Measurements from ENCODE around the gene MAN1C1.

The MAN1C1 gene

GRCh38 chr1:25799935-25800702 is 183.5 kb downstream of the MAN1C1 start, which contains the start of gene SELENON:
Gene SELENON (plus strand): TSS chr1:25800193. CDS start chr1:25800231, 38 bp downstream.
- Histone ChIP-seq H3K4me3 (peak within 1 kb of the TSS; percentile 44 to 69 (median 56)), H3K27ac (peak within 1 kb of the TSS; percentile 42 to 92 (median 83))

GRCh38 chr1:25800703-25801377 is 184.2 kb downstream of the MAN1C1 start:
- peak overlapping the region; percentile 44 to 69 (median 56) for H3K4me3 ChIP-seq
- peak overlapping the region in 19 of 21 experiments; percentile 12 to 90 (median 77) for H3K27ac ChIP-seq

- Histone ChIP-seq H3K4me3 (no peak overlapping the region), H3K27ac (peak overlapping the region in 1 of 21 experiments; percentile 20)
Measured at GRCh38 chr1:25802915-25803314, 186.3 kb downstream of the MAN1C1 start.

GRCh38 chr1:25803368-25803767 is 186.8 kb downstream of the MAN1C1 start:
- peak overlapping the region in 1 of 21 experiments; percentile 60 for H3K27ac ChIP-seq
- H3K4me3 ChIP-seq: no peak overlapping the region

GRCh38 chr1:25804244-25804963 is 187.8 kb downstream of the MAN1C1 start:
- no peak overlapping the region for H3K4me3 ChIP-seq
- H3K27ac ChIP-seq: peak overlapping the region in 9 of 21 experiments; percentile 7 to 71 (median 63)

- H3K27ac ChIP-seq: peak overlapping the region in 11 of 21 experiments; percentile 7 to 71 (median 60)
Measured at GRCh38 chr1:25804964-25805862, 188.6 kb downstream of the MAN1C1 start.

GRCh38 chr1:25805863-25806225 is 189.3 kb downstream of the MAN1C1 start:
- H3K27ac ChIP-seq: peak overlapping the region in 12 of 21 experiments; percentile 23 to 73 (median 62)
- no peak overlapping the region for H3K4me3 ChIP-seq

More at GRCh38 chr1:25804964-25805862, 188.6 kb downstream of the MAN1C1 start:
- no peak overlapping the region for H3K4me3 ChIP-seq

GRCh38 chr1:25806418-25806817 is 189.8 kb downstream of the MAN1C1 start:
- peak overlapping the region in 12 of 21 experiments; percentile 6 to 73 (median 62) for H3K27ac ChIP-seq
- H3K4me3 ChIP-seq: no peak overlapping the region

- peak overlapping the region in 5 of 21 experiments; percentile 16 to 28 (median 18) for H3K27ac ChIP-seq
- no peak overlapping the region for H3K4me3 ChIP-seq
Measured at GRCh38 chr1:25807480-25808390, 191.1 kb downstream of the MAN1C1 start.

- Histone ChIP-seq H3K27ac (peak overlapping the region in 2 of 21 experiments; percentile 28 to 39), H3K4me3 (no peak overlapping the region)
Measured at GRCh38 chr1:25808481-25809244, 192.1 kb downstream of the MAN1C1 start.

GRCh38 chr1:25809283-25809926 is 192.8 kb downstream of the MAN1C1 start:
- Histone ChIP-seq H3K27ac (peak overlapping the region in 3 of 21 experiments; percentile 2 to 37 (median 31)), H3K4me3 (no peak overlapping the region)

GRCh38 chr1:25809929-25810328 is 193.3 kb downstream of the MAN1C1 start:
- Histone ChIP-seq H3K4me3 (no peak overlapping the region), H3K27ac (peak overlapping the region in 3 of 21 experiments; percentile 2 to 37 (median 31))

GRCh38 chr1:25810341-25811299 is 194.0 kb downstream of the MAN1C1 start:
- H3K4me3 ChIP-seq: no peak overlapping the region
- H3K27ac ChIP-seq: peak overlapping the region in 1 of 21 experiments; percentile 37

GRCh38 chr1:25811384-25812082 is 194.9 kb downstream of the MAN1C1 start:
- H3K27ac ChIP-seq: no peak overlapping the region
- H3K4me3 ChIP-seq: no peak overlapping the region
